Adrenal gland (tissue), 12 donors: ENCODE data around the gene RRBP1. TPM values are rescaled to one million over a fixed set of nuclear protein-coding genes. Genes with fewer than 3 reads are reported as not detected.

Experiments
- DNase-seq, 7 donors: peaks; one replicate each; pipeline ENCODE4 v3.0.0-alpha.2; 2019 to 2020
- H3K27ac ChIP-seq, 5 donors: fragments of 200-600 bp; sonication (generic) in 4 of 5; 1 replicate in 3 of 5; 2 replicates in 2 of 5; pipeline versions ENCODE4 v1.5.1 to v1.8.0; 2016 to 2020; ENCODE audit warnings: mild to moderate bottlenecking in 1 of 5
- H3K27me3 ChIP-seq: fragments of 200-600 bp; 2 replicates; pipeline ENCODE4 v1.8.0; 2021
- H3K36me3 ChIP-seq, 2 donors: fragments of 200-600 bp; replicated peaks in 1 of 2; 1 replicate in 1 of 2; 2 replicates in 1 of 2; pipeline versions ENCODE4 v1.5.1 to v1.8.0; 2018 to 2022
- H3K4me1 ChIP-seq, 2 donors: fragments of 200-600 bp; replicated peaks in 1 of 2; 1 replicate in 1 of 2; 2 replicates in 1 of 2; pipeline versions ENCODE4 v1.5.1 to v1.8.0; 2018 to 2021
- H3K4me3 ChIP-seq, 4 donors: fragments of 200-600 bp; sonication (generic) in 3 of 4; one replicate each; pipeline ENCODE4 v1.5.1; 2016 to 2018
- H3K9me3 ChIP-seq, 3 donors: fragments of 200-600 bp; sonication (generic) in 1 of 3; replicated peaks in 1 of 3; 1 replicate in 2 of 3; 2 replicates in 1 of 3; pipeline versions ENCODE4 v1.5.1 to v1.8.0; 2016 to 2021
- POLR2A ChIP-seq, 2 donors: fragments of 450-650 bp; IDR thresholded peaks; one replicate each; pipeline ENCODE4 v1.6.1; 2017; ENCODE audit warnings: antibody characterized with exemption in 2 of 2, mild to moderate bottlenecking in 2 of 2, moderate library complexity in 1 of 2
- WGBS, 4 donors: extraction: QIAGEN DNeasy Blood & Tissue Kit in 2 of 4; methylation state at CpG; one replicate each; pipeline versions ENCODE4 v1.1.5 to v1.1.7; 2013 to 2017; 5-methylcytosine and 5-hydroxymethylcytosine counted together
- intact Hi-C, 2 donors: fragments of 100-400 bp; cut with DNase I; formaldehyde crosslinking; loops; one replicate each; pipeline versions ENCODE4 v1.14.1 to v1.15.0; 2022 to 2023
- polyA plus RNA-seq, 3 donors: library from polyadenylated mRNA; stranded (reverse); fragments of 200-250 nt in 2 of 3; fragments of 350-450 nt in 1 of 3; fragmentation: Illumina TruSeq in 1 of 3; extraction: RNeasy Lipid Tissue Mini Kit (QIAGEN cat#74804) in 1 of 3; gene quantifications; one replicate each; pipeline ENCODE4 v1.2.3, GENCODE V29; 2013 to 2014
- total RNA-seq, 9 donors: library from RNA; depleted of rRNA in 4 of 9; stranded (reverse); fragments of >200 nt in 4 of 9; fragments of 120-200 nt in 1 of 9; fragmentation: NEBNext Ultra II Directional in 1 of 9; extraction: Animal tissue kit (Norgen Biotek cat#: 25700) in 1 of 9; gene quantifications; one replicate each; pipeline versions ENCODE4 v1.1.0 to v1.2.4, GENCODE V29; 2013 to 2023
- TF ChIP-seq, protein P1 (sequence below), 6 experiments: fragments of 450-650 bp in 4 of 6; fragments of 200-600 bp in 2 of 6; sonication (generic) in 1 of 6; IDR thresholded peaks; 1 replicate in 5 of 6; 2 replicates in 1 of 6; pipeline versions ENCODE4 v1.5.1 to v1.8.0; 2016 to 2021; ENCODE audit warnings: antibody characterized with exemption in 6 of 6, mild to moderate bottlenecking in 2 of 6, moderate library complexity in 1 of 6
- donor health status: healthy with polysubstance abuse.
- donor health status: Bipolar disorder and iron deficiency.
- donor health status: DM: yes; HTN: yes; CAD: no.
- donor health status: DM: no; HTN: no; CAD: no.
- donor health status: DM: no; HTN: no; CAD: no.
- donor health status: DM: yes; HTN: yes; CAD: no.

RRBP1 gene
- total and polyA plus RNA-seq, 12 donors = 73.9 to 261 (median 122) TPM

GRCh38 chr20:17680836-17681725, 961 bp downstream of the RRBP1 start:
- Histone ChIP-seq H3K9me3 (no peaks in the 10 kb centered on the region), H3K27me3 (no peaks in the 10 kb centered on the region), H3K4me3 (peak overlapping the region in 3 of 4 donors; percentile 27 to 93 (median 38)), H3K4me1 (peaks cover 17 to 30% of the 10 kb centered on the region in 2 donors), H3K36me3 (peaks cover 0 to 15% of the 10 kb centered on the region in 2 donors), H3K27ac (peak overlapping the region; percentile 74 to 100 (median 95))
- DNase-seq = peak; percentile 85 to 89 (median 86)
- intact Hi-C loops = loop anchor here in 1 of 2 donors (5.0 kb wide), 1 partner anchor 216 kb away; no protein-coding TSS in a partner anchor
- 0 to 2% (median 1%) methylated on average over 8 to 110 of the region's 110 CpGs for WGBS, 4 donors
- peak in 1 of 2 donors; percentile 37 for TF ChIP-seq POLR2A (IDR thresholded peaks at IDR 0.05)
- TF ChIP-seq, protein P1, sequence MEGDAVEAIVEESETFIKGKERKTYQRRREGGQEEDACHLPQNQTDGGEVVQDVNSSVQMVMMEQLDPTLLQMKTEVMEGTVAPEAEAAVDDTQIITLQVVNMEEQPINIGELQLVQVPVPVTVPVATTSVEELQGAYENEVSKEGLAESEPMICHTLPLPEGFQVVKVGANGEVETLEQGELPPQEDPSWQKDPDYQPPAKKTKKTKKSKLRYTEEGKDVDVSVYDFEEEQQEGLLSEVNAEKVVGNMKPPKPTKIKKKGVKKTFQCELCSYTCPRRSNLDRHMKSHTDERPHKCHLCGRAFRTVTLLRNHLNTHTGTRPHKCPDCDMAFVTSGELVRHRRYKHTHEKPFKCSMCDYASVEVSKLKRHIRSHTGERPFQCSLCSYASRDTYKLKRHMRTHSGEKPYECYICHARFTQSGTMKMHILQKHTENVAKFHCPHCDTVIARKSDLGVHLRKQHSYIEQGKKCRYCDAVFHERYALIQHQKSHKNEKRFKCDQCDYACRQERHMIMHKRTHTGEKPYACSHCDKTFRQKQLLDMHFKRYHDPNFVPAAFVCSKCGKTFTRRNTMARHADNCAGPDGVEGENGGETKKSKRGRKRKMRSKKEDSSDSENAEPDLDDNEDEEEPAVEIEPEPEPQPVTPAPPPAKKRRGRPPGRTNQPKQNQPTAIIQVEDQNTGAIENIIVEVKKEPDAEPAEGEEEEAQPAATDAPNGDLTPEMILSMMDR (IDR thresholded peaks at IDR 0.05) = peak in 3 of 6 experiments; percentile 63 to 95 (median 95)

GRCh38 chr20:17679941-17680835, 1.9 kb downstream of the RRBP1 start:
- Histone ChIP-seq H3K9me3 (no peaks in the 10 kb centered on the region), H3K36me3 (peaks cover 0 to 15% of the 10 kb centered on the region in 2 donors), H3K27me3 (no peaks in the 10 kb centered on the region), H3K27ac (peak overlapping the region; percentile 74 to 100 (median 95)), H3K4me1 (peaks cover 17 to 39% of the 10 kb centered on the region in 2 donors), H3K4me3 (peak overlapping the region in 2 of 4 donors; percentile 27 to 93)
- intact Hi-C loops = loop anchor here (5.0 to 10.0 kb wide), 2 partner anchors 217 to 315 kb away; no protein-coding TSS in a partner anchor
- TF ChIP-seq, protein P1 (IDR thresholded peaks at IDR 0.05) = no peak
- peak in 1 of 2 donors; percentile 29 for TF ChIP-seq POLR2A (IDR thresholded peaks at IDR 0.05)
- DNase-seq = peak; percentile 48 to 87 (median 75)
- 14 to 29% (median 17%) methylated on average over 13 to 27 of the region's 27 CpGs for WGBS, 4 donors

GRCh38 chr20:17678886-17679285, 3.2 kb downstream of the RRBP1 start:
- peaks cover 0 to 15% of the 10 kb centered on the region in 2 donors for H3K36me3 ChIP-seq
- peak in 1 of 7 donors; percentile 43 for DNase-seq
- H3K4me3 ChIP-seq = no peak overlapping the region
- TF ChIP-seq POLR2A (IDR thresholded peaks at IDR 0.05) = no peak
- TF ChIP-seq, protein P1 (IDR thresholded peaks at IDR 0.05) = no peak
- WGBS, 4 donors = 89 to 97% (median 94%) methylated on average over 3 of the region's 3 CpGs
- intact Hi-C loops = loop anchor here in 1 of 2 donors (10.0 kb wide), 1 partner anchor 316 kb away; no protein-coding TSS in a partner anchor
- peaks cover 17 to 52% of the 10 kb centered on the region in 2 donors for H3K4me1 ChIP-seq
- no peaks in the 10 kb centered on the region for H3K9me3 ChIP-seq
- no peaks in the 10 kb centered on the region for H3K27me3 ChIP-seq
- H3K27ac ChIP-seq = peak overlapping the region in 2 of 5 donors; percentile 95 to 100
